Measurements from ENCODE around the gene TRAK1.

DNA sequence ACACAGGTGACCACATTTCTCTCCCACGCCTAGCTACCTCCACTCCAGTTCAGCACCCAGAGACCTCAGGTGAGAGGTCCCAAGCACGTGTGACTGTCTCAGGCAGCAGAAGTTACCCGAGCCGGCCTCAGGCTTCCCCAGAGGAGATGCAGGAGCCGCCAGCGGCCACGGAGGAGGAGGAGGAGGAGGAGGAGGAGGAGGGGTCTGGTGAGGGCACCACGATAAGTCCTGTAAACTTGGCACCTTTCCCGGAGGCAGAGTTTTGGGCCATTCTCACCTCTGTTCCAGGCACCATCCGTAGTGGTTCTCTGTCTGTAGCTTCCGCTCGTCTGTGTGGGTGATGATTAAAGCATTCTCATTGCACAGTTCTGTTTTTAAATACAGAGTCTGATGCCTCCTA, 118.8 kb downstream of the TRAK1 start:
- TF ChIP-seq, protein P1, sequence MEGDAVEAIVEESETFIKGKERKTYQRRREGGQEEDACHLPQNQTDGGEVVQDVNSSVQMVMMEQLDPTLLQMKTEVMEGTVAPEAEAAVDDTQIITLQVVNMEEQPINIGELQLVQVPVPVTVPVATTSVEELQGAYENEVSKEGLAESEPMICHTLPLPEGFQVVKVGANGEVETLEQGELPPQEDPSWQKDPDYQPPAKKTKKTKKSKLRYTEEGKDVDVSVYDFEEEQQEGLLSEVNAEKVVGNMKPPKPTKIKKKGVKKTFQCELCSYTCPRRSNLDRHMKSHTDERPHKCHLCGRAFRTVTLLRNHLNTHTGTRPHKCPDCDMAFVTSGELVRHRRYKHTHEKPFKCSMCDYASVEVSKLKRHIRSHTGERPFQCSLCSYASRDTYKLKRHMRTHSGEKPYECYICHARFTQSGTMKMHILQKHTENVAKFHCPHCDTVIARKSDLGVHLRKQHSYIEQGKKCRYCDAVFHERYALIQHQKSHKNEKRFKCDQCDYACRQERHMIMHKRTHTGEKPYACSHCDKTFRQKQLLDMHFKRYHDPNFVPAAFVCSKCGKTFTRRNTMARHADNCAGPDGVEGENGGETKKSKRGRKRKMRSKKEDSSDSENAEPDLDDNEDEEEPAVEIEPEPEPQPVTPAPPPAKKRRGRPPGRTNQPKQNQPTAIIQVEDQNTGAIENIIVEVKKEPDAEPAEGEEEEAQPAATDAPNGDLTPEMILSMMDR (IDR thresholded peaks at IDR 0.05), result no peak
- TF ChIP-seq POLR2A (IDR thresholded peaks at IDR 0.05), result no peak
